HepG2 (cell line): ENCODE measurements around the gene UNC5C. TPM values are rescaled to one million over a fixed set of nuclear protein-coding genes. Genes with fewer than 3 reads are reported as not detected.

ENCODE experiments used
- ATAC-seq: fragments of 200-7000 bp; cut with Tn5 transposase; 3 replicates; pipeline ENCODE4 v1.9.1; 2020; ENCODE audit warnings: mild to moderate bottlenecking, moderate library complexity
- BruUV-seq: library from RNA; stranded (reverse); fragments of 400-500 nt; replicated peaks from 2 replicates; lab custom pipeline; 2021; lab: Mats Ljungman, UMichigan
- CTCF ChIA-PET: fragments of 300-600 bp; formaldehyde crosslinking; extraction: SDS; loops from one replicate; lab custom pipeline; 2021; ENCODE audit warnings: low total read pairs, inconsistent platforms, low intra/inter-chr PET ratio; lab: Yijun Ruan, JAX
- POLR2A ChIA-PET: fragments of 350-600 bp; sonication (Branson Sonifier 250); formaldehyde crosslinking; loops from one replicate; lab custom pipeline; 2020; ENCODE audit warnings: antibody characterized with exemption, inconsistent platforms; lab: Yijun Ruan, JAX
- DNase-seq: peaks from one replicate; pipeline ENCODE4 v3.0.0-alpha.2; 2015; ENCODE audit warnings: low spot score
- FAIRE-seq: peaks from 3 replicates; lab custom pipeline; 2011; peaks lifted over from hg19 to GRCh38; lab: Jason Lieb, UNC
- H2AFZ ChIP-seq: one replicate; pipeline ENCODE4 v1.6.1; 2011; ENCODE audit warnings: low read length, inconsistent platforms
- H3K27ac ChIP-seq: fragments of 300-600 bp; 3 replicates; pipeline ENCODE4 v1.8.0; 2011; ENCODE audit warnings: mixed run types, mild to moderate bottlenecking, mixed read lengths, low read length, inconsistent platforms; ENCODE audit not compliant: insufficient read depth; ENCODE audit errors: extremely low read length
- H3K27me3 ChIP-seq, 2 experiments: fragments of 200-600 bp in 1 of 2; 2 replicates in 1 of 2; 3 replicates in 1 of 2; pipeline versions ENCODE4 v1.6.0 to v1.8.0; 2011; ENCODE audit warnings: low read length in 2 of 2, mild to moderate bottlenecking in 2 of 2, moderate library complexity in 2 of 2, inconsistent platforms in 1 of 2; ENCODE audit not compliant: insufficient read depth in 2 of 2, control insufficient read depth in 1 of 2
- H3K36me3 ChIP-seq, 2 experiments: fragments of 200-600 bp in 1 of 2; replicated peaks in 1 of 2; 2 replicates in 1 of 2; 3 replicates in 1 of 2; pipeline versions ENCODE4 v1.5.1 to v1.8.0; 2011; ENCODE audit warnings: low read length in 2 of 2, inconsistent platforms in 1 of 2; ENCODE audit not compliant: insufficient read depth in 2 of 2, control insufficient read depth in 1 of 2
- H3K4me1 ChIP-seq: 2 replicates; pipeline ENCODE4 v1.5.1; 2012; ENCODE audit warnings: low read length, inconsistent platforms; ENCODE audit not compliant: insufficient read depth
- H3K4me2 ChIP-seq: 2 replicates; pipeline ENCODE4 v1.6.0; 2011; ENCODE audit warnings: low read depth, low read length, inconsistent platforms
- H3K4me3 ChIP-seq, 3 experiments: fragments of 200-600 bp in 1 of 3; sonication (generic), shearing (Covaris generic) in 1 of 3; replicated peaks in 1 of 3; 2 replicates each; pipeline ENCODE4 v1.5.1; 2011 to 2016; ENCODE audit warnings: low read length in 3 of 3, inconsistent platforms in 2 of 3, low read depth in 2 of 3, mild to moderate bottlenecking in 2 of 3, control low read depth in 1 of 3, mixed read lengths in 1 of 3; ENCODE audit not compliant: insufficient read depth in 1 of 3
- H3K79me2 ChIP-seq: one replicate; pipeline ENCODE4 v1.6.1; 2011; ENCODE audit warnings: low read length, inconsistent platforms; ENCODE audit not compliant: insufficient read depth
- H3K9ac ChIP-seq: 2 replicates; pipeline ENCODE4 v1.6.0; 2011; ENCODE audit warnings: mild to moderate bottlenecking, low read depth, low read length, inconsistent platforms; ENCODE audit not compliant: insufficient read depth
- H3K9me3 ChIP-seq: 2 replicates; pipeline ENCODE4 v1.5.1; 2012; ENCODE audit warnings: mild to moderate bottlenecking, low read length
- H4K20me1 ChIP-seq: 2 replicates; pipeline ENCODE4 v1.6.0; 2011; ENCODE audit warnings: inconsistent platforms, mild to moderate bottlenecking, low read length, moderate library complexity; ENCODE audit not compliant: insufficient read depth
- ERF ChIP-seq: IDR thresholded peaks from 2 replicates; pipeline ENCODE4 v1.6.1; 2018; ENCODE audit warnings: missing biosample characterization, missing genetic modification reagents
- FOXK2 ChIP-seq: fragments of 450-650 bp; IDR thresholded peaks from 2 replicates; pipeline ENCODE4 v1.6.1; 2016
- PAF1 ChIP-seq: IDR thresholded peaks from 2 replicates; pipeline ENCODE4 v1.6.1; 2016; ENCODE audit warnings: missing genetic modification reagents, missing compliant biosample characterization
- RARG ChIP-seq: sonication (generic); formaldehyde crosslinking; IDR thresholded peaks from 2 replicates; pipeline ENCODE4 v1.4.0; 2020; ENCODE audit warnings: low read depth, mild to moderate bottlenecking, missing genetic modification reagents
- RBM39 ChIP-seq: fragments of 200-400 bp; formaldehyde crosslinking; IDR thresholded peaks from one replicate; pipeline ENCODE4 v1.6.1; 2018; ENCODE audit warnings: antibody characterized with exemption, mild to moderate bottlenecking, low read depth, low read length; ENCODE audit not compliant: poor library complexity, severe bottlenecking
- ZBTB14 ChIP-seq: sonication (generic); formaldehyde crosslinking; IDR thresholded peaks from 2 replicates; pipeline ENCODE4 v1.4.0; 2020; ENCODE audit warnings: missing genetic modification reagents
- ZBTB21 ChIP-seq: sonication (generic); formaldehyde crosslinking; IDR thresholded peaks from 2 replicates; pipeline ENCODE4 v1.4.0; 2020; ENCODE audit warnings: missing genetic modification reagents
- ZMAT5 ChIP-seq: sonication (generic); formaldehyde crosslinking; IDR thresholded peaks from 2 replicates; pipeline ENCODE4 v1.5.0; 2020; ENCODE audit warnings: mild to moderate bottlenecking, low read depth, missing genetic modification reagents, borderline replicate concordance
- ZNF20 ChIP-seq: sonication (generic); formaldehyde crosslinking; IDR thresholded peaks from 2 replicates; pipeline ENCODE4 v1.4.0; 2020; ENCODE audit warnings: mild to moderate bottlenecking, moderate library complexity, missing genetic modification reagents
- ZNF234 ChIP-seq: sonication (generic); formaldehyde crosslinking; conservative IDR thresholded peaks from 2 replicates; pipeline ENCODE4 v1.5.1; 2020; ENCODE audit warnings: mild to moderate bottlenecking, missing genetic modification reagents
- ZNF33B ChIP-seq: sonication (generic); formaldehyde crosslinking; IDR thresholded peaks from 2 replicates; pipeline ENCODE4 v1.5.1; 2020; ENCODE audit warnings: mild to moderate bottlenecking, missing genetic modification reagents
- ZNF552 ChIP-seq: sonication (generic); formaldehyde crosslinking; IDR thresholded peaks from 2 replicates; pipeline ENCODE4 v1.9.0; 2022; ENCODE audit warnings: missing genetic modification reagents, mild to moderate bottlenecking, borderline replicate concordance
- ZNF7 ChIP-seq: IDR thresholded peaks from 2 replicates; pipeline ENCODE4 v1.6.1; 2016; ENCODE audit warnings: missing biosample characterization, missing genetic modification reagents
- ZNF782 ChIP-seq: sonication (generic); formaldehyde crosslinking; IDR thresholded peaks from 2 replicates; pipeline ENCODE4 v1.4.0; 2020; ENCODE audit warnings: missing genetic modification reagents, mild to moderate bottlenecking, borderline replicate concordance
- WGBS: methylation state at CpG from one replicate; pipeline ENCODE4 v1.1.6; 2017; ENCODE audit warnings: low lambda C conversion rate; 5-methylcytosine and 5-hydroxymethylcytosine counted together
- in situ Hi-C: cut with HindIII; loops from 2 replicates; pipeline ENCODE4 v1.10.0; 2017; ENCODE audit warnings: low pct_unique_long_range_greater_than_20kb; ENCODE audit not compliant: extremely low pct_ligation_motif_present
- intact Hi-C: fragments of 100-400 bp; cut with micrococcal nuclease; formaldehyde crosslinking; loops from one replicate; pipeline ENCODE4 v1.10.0; 2022; ENCODE audit not compliant: unreplicated experiment
- polyA plus RNA-seq, 8 experiments: library from polyadenylated mRNA; depleted of rRNA in 3 of 8; stranded (reverse) in 7 of 8; unstranded in 1 of 8; fragments of >200 nt; fragmentation: Illumina TruSeq in 4 of 8; extraction: Trizol in 4 of 8; gene quantifications; 2 replicates each; pipeline versions ENCODE4 v1.2.1 to v1.2.3, GENCODE V29; 2011 to 2016; ENCODE audit warnings: low read depth in 4 of 8, missing spikeins in 1 of 8, mixed read lengths in 1 of 8; ENCODE audit not compliant: insufficient read depth in 1 of 8
- total RNA-seq, 5 experiments: library from RNA; depleted of rRNA; stranded (reverse); fragments of >200 nt; fragmentation: Illumina TruSeq; extraction: Trizol; gene quantifications; 2 replicates each; pipeline ENCODE4 v1.2.3, GENCODE V29; 2016; ENCODE audit warnings: low read depth in 1 of 5
- TF ChIP-seq, protein P1 (sequence below): sonication (generic); formaldehyde crosslinking; IDR thresholded peaks from 2 replicates; pipeline ENCODE4 v1.5.0; 2020; ENCODE audit warnings: mild to moderate bottlenecking, missing genetic modification reagents

Gene UNC5C
- total and polyA plus RNA-seq, 2 of the 13 experiments (the other 11 are each of a cell fraction or from before 2014, with no cell fraction given): not detected

DNA sequence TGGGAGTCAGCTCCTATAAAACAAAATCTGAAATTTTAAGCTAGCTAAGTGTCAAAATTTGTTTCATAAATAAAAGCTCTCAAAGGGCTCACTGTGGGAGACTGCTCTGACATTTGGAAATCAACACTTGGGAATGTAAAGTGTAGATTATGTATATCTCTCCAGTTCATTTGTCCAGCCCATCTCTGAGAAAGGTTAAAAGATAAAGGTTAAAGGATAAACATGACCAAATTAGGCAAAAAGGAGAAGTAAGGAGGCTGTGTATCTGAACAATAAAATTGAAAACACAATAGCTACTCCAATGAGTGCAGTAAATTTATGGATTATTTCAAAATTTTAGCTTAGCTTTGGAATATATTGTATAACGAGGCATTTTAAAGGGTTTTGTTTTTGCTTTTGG, 304.9 kb downstream of the UNC5C start:
- H3K4me2 ChIP-seq: no peak overlapping the region
- intact Hi-C loops: no loop called here
- WGBS: 3% methylated on average over 1 of the region's 1 CpG
- TF ChIP-seq ZBTB21 (CRISPR knock-in tag) (no peak), FOXK2 (no peak), ZNF552 (CRISPR knock-in tag) (no peak), ZNF33B (CRISPR knock-in tag) (no peak), ZNF234 (CRISPR knock-in tag) (no peak), ERF (CRISPR knock-in tag) (no peak), ZNF782 (CRISPR knock-in tag) (no peak), RBM39 (no peak), ZNF20 (no peak), ZBTB14 (CRISPR knock-in tag) (no peak), PAF1 (no peak), RARG (CRISPR knock-in tag) (no peak), ZNF7 (CRISPR knock-in tag) (no peak), ZMAT5 (CRISPR knock-in tag) (no peak)
- TF ChIP-seq, protein P1, sequence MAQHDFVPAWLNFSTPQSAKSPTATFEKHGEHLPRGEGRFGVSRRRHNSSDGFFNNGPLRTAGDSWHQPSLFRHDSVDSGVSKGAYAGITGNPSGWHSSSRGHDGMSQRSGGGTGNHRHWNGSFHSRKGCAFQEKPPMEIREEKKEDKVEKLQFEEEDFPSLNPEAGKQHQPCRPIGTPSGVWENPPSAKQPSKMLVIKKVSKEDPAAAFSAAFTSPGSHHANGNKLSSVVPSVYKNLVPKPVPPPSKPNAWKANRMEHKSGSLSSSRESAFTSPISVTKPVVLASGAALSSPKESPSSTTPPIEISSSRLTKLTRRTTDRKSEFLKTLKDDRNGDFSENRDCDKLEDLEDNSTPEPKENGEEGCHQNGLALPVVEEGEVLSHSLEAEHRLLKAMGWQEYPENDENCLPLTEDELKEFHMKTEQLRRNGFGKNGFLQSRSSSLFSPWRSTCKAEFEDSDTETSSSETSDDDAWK (CRISPR knock-in tag): no peak
- TF ChIP-seq, all 625 proteins: peak for 0
- Histone ChIP-seq H2AFZ (no peak overlapping the region), H3K27me3 (peaks cover 0 to 5% of the 10 kb centered on the region in 2 experiments; a peak in 1 of 5 replicates), H3K36me3 (no peaks in the 10 kb centered on the region), H4K20me1 (no peaks in the 10 kb centered on the region), H3K4me1 (no peaks in the 10 kb centered on the region), H3K4me3 (no peak overlapping the region), H3K9ac (no peak overlapping the region), H3K9me3 (no peaks in the 10 kb centered on the region), H3K79me2 (no peaks in the 10 kb centered on the region), H3K27ac (no peak overlapping the region)
- no TSS peak for BruUV-seq
- no peak for ATAC-seq
- in situ Hi-C loops: no loop called here
- no peak for FAIRE-seq
- POLR2A ChIA-PET: no interaction called here
- CTCF ChIA-PET: no interaction called here
- DNase-seq: no peak
